ENCODE measurements around the gene MED15.

Gene MED15

DNA sequence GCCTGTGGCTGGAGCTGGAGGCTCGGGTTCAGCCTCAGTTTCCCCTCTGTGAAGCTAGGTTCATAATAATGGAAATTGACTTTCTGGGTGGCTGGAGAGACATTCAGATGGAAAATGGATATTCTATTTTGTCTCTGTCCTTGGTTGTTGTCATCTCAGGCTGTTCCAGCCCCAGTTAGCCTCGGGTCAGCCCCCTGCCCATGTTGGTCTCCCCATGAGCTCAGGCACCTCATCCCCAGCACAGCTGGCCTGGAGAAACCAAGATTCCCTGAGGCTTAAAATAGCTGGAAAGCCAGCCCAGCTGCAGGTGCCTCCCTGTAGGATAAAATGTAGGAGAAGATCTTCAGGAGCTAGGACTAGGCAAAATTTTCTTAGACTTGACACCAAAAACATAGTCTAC, 129.5 kb downstream of the MED15 start:
- TF ChIP-seq GATA3 (IDR thresholded peaks at IDR 0.05; ENCODE audit: low read depth, low read length) (no peak), GATA2 (IDR thresholded peaks at IDR 0.05; ENCODE audit: low read depth, low read length) (no peak)

Measured in SH-SY5Y (cell line).